AG04449 (cell line): ENCODE results near the gene SRPK3.
"Not testable (repeated sequence)": the region's sequence is repeated elsewhere in the genome, so short reads cannot be mapped to it uniquely, and the experiment has no call there.

Experiments
- CTCF ChIA-PET: fragments of 350-600 bp; formaldehyde crosslinking; extraction: SDS; loops from one replicate; lab custom pipeline; 2021; ENCODE audit warnings: antibody characterized with exemption; lab: Yijun Ruan, JAX
- POLR2A ChIA-PET: fragments of 400-600, 350-600 bp; formaldehyde crosslinking; extraction: SDS; loops from one replicate; lab custom pipeline; 2020; ENCODE audit warnings: antibody characterized with exemption, inconsistent platforms; lab: Yijun Ruan, JAX
- DNase-seq: peaks from one replicate; pipeline ENCODE4 v3.0.0-alpha.2; 2010; ENCODE audit warnings: low read depth, low spot score
- H3K4me3 ChIP-seq: 2 replicates; pipeline ENCODE4 v1.5.1; 2011; ENCODE audit warnings: low read depth, mild to moderate bottlenecking, control low read depth, low read length
- TF ChIP-seq, protein P1 (sequence below): IDR thresholded peaks from one replicate; pipeline ENCODE4 v1.5.1; 2011; ENCODE audit warnings: mild to moderate bottlenecking, moderate library complexity, low read length, control low read depth, inconsistent platforms; ENCODE audit not compliant: insufficient read depth; ENCODE audit errors: missing control alignments

The SRPK3 gene

DNA sequence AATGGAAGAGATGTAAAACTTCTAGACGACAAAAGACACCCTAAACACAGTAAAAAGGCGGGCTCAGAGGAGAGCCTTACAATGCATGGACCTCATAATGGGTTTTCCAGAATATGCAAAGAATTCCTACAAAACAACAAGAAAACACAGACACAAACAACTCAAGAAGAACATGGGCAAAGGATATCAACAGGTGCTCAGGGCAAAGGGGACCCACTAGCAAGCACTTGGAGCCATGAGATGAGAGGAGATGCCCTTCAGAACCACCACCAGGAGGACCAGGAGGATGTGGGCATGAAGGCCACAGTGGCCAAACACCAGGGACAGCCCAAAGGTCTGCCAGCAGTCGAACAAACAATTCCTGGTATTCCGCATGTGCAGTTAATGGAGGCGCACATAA is 32.3 kb downstream of the SRPK3 start:
- DNase-seq: no peak
- POLR2A ChIA-PET: no interaction called here
- CTCF ChIA-PET: no interaction called here
- H3K4me3 ChIP-seq: no peak overlapping the region
- TF ChIP-seq, protein P1, sequence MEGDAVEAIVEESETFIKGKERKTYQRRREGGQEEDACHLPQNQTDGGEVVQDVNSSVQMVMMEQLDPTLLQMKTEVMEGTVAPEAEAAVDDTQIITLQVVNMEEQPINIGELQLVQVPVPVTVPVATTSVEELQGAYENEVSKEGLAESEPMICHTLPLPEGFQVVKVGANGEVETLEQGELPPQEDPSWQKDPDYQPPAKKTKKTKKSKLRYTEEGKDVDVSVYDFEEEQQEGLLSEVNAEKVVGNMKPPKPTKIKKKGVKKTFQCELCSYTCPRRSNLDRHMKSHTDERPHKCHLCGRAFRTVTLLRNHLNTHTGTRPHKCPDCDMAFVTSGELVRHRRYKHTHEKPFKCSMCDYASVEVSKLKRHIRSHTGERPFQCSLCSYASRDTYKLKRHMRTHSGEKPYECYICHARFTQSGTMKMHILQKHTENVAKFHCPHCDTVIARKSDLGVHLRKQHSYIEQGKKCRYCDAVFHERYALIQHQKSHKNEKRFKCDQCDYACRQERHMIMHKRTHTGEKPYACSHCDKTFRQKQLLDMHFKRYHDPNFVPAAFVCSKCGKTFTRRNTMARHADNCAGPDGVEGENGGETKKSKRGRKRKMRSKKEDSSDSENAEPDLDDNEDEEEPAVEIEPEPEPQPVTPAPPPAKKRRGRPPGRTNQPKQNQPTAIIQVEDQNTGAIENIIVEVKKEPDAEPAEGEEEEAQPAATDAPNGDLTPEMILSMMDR: no peak

DNA sequence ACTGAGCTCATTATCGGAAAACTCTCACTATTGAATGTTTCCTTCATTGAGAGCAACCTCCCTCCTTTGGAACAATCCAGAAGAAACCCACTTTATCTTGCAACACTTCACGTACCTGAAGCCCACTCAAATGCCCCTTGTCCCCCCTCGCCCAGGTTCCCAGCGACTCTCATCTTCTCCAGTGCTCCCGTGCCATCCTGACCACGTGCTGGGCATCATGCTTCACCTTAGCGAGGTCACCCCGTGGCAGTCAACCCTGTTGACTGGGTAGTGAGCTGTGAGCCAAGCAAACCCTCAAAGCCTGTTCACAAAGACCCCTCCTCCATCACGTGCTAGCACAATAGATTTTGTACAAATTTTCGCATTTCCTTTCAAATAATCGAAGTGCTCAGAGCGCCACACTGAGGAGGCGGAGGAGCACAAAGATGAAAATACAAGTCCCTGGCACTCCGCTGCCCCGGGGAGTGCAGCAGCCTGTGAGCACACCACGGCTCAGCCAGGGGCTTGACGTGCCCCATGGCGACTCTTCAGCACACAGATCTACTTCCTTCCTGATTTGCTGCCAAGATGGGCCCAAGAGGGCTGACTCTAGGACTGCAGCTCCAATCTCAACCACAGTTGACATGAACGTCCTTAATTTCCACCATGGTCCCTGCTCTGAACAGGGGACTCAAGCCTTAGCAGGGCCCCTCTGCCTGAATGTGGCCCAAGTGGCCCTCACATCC is 33.9 kb downstream of the SRPK3 start:
- no peak overlapping the region for H3K4me3 ChIP-seq
- DNase-seq: no peak
- TF ChIP-seq, protein P1: no peak
- ChIA-PET CTCF (no interaction called here), POLR2A (no interaction called here)

DNA sequence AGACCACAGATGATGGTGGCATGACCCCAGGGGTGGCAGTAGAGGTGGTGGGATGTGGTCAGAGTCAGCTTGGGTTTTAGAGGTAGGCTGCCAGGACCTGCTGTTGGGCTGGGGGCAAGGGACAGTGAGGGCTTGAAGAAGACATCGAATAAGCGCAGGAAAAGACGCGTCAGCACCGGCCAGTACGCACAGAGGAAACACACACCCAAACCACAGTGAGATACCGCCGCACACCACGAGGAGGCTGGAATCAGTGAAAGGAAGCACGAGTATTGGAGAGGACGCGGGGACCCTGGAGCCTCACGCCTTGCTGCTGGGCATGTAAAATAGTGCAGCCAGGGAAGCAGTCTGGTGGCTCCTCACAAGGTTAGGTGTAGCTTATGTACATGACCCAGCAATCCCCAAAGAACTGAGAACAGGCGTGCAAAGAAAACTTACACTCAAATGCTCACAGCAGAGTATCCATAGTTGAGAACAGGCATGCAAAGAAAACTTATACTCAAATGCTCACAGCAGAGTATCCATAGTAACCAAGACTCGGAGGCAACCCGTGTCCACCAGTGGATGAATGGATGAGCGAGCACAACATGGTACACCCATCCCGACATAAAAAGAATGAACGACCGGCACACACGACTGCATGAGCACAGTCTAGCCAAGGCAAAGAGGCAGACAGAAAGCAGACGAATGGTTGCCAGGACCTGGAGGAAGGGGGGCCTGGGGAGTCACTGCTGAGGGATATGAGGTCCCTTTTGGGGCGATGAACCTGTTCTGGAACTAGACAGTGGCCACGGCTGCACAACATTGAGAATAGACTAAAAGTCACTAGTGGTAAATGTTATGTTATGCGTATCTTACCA is 36.2 kb downstream of the SRPK3 start:
- DNase-seq: no peak
- H3K4me3 ChIP-seq: no peak overlapping the region
- TF ChIP-seq, protein P1: no peak
- POLR2A ChIA-PET: no interaction called here
- CTCF ChIA-PET: no interaction called here

DNA sequence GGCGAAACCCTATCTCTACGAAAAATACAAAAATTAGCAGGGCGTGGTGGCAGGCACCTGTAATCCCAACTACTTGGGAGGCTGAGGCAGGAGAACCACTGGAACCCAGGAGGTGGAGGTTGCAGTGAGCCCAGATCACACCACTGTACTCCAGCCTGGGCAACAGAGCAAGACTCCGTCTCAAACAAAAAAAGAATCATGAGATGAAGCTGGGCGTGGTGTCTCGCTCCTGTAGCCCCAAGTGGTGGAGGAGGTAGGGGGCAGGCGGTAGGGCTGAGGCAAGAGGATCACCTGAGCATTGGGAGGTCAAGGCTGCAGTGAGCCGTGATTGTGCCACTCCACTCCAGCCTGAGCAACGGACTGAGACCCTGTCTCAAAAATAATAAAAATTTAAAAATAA is 37.2 kb downstream of the SRPK3 start:
- CTCF ChIA-PET, H3K4me3 ChIP-seq, POLR2A ChIA-PET, DNase-seq: not testable (repeated sequence)

DNA sequence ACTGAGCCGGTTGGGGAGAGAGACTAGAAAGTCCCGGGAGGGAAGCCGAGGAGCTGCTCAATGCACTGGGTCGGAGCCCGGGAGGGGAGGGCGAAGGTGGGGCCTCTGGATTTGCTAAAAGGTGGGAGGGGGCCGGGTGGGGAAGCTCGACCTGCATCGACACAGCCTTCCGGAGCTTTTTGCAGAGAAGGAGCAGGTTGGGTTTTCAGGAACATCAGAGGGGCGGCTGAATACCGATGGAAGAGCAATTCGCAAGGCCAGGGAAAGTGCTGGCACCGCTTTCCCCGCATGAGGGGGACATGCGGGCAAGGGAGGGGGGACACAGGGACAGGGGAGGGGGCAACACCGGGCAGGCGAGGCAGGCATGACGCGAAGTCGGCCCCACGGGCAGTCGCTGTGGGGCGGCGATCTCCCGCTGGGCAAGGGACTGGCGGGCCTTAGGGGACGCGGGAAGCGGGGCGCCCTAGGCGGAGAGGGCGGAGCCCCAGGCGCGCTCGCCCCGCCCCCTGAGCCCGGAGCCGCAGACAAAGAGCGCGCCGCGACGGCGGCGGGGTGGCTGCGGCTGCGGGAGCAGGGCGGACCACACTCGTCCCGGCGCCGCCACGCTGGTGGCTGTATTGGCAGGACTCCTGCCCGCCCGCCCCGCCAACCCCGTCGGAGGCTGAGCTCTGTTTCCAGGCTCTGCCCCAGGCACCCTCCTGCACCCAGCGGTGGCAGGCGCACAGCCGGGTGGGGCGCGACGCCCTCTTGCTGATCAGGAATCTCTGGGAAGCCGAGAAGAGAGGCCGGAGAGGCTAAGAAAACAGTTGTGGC is 37.9 kb downstream of the SRPK3 start:
- TF ChIP-seq, protein P1: no peak
- ChIA-PET CTCF (interaction anchor here (0.9 kb wide), 1 partner anchor 228 kb away, joined by 3 read pairs; no protein-coding TSS in a partner anchor), POLR2A (no interaction called here)
- peak overlapping the region; percentile 41 for H3K4me3 ChIP-seq
- DNase-seq: no peak

DNA sequence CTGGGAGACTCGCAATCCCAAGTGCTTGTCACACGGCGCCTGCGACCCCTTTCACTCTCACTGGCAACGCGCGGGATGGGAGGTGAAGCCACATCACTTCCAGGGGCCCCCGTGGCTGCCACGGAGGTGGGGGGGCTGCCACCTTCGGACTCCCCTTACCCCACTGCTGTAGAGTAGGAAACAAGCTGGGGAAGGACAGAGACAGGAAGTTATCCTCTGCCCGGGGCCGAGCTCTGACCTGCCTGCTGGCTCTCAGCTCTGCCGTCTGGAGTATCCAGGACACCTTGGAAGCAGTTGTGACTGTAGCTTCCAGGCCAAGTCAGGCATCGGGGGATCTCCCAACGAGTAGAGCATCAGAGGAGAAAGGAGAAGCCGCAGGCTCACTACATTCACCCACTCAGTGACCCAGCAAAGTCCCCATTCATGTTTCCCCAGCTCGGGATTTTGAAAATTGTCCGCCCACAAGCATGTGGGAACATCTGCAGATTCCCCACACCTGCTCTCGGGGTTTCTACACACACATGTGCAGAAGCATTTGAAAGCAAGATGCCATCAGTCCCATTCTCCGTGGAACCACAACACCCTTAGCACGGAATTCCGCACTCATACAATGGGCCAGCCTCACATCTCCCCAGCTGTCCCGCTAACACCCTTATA is 38.7 kb downstream of the SRPK3 start:
- ChIA-PET POLR2A (no interaction called here), CTCF (interaction anchor here (0.9 kb wide), 1 partner anchor 228 kb away, joined by 3 read pairs; no protein-coding TSS in a partner anchor)
- no peak for DNase-seq
- peak overlapping the region; percentile 41 for H3K4me3 ChIP-seq
- TF ChIP-seq, protein P1: no peak
